Measurements from ENCODE around the gene PPP1R12C. TPM values are rescaled to one million over a fixed set of nuclear protein-coding genes. Genes with fewer than 3 reads are reported as not detected.
A peak's percentile ranks its signal among the peaks of the same experiment; 100 is the strongest.
"Not testable (repeated sequence)": the region's sequence is repeated elsewhere in the genome, so short reads cannot be mapped to it uniquely, and the experiment has no call there.

Gene PPP1R12C
- total and polyA plus RNA-seq, 9 donors, result 21.4 to 152 (median 110) TPM

DNA sequence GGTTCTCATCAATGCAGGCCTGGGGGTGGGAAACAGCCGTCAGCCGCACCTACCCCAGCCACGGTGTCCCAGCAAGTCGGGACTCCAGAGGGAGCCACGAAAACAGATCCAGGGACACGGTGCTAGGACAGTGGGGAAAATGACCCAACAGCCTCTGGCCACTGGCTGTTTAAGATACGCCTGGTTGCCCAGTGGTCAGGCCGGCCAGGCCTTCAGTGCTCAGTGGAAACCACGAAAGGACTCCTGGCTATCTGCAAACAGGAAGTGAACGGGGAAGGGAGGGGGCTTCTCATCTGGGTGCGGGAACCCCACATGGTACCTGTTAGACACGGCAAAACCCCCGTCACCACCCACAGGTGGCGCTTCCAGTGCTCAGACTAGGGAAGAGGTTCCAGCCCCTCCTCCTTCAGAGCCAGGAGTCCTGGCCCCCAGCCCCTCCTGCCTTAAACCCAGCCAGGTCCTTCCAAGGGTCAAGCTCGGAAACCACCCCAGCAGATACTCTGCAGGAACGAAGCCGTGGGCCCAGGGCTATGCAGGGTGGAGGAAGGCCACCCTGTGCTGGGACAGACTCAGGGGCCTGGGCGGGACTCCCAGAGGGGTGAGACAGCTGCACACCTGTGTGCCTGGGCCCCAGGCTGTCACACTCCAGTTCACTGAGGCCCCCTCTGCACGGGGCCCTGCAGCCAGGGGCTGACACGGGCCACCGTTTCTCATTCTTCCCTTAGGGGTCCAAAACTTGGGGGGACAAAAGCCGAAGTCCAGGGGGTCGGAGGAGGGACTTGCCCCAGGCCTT is 4.5 kb downstream of the PPP1R12C start:
- peak overlapping the region; percentile 5 for H3K4me3 ChIP-seq
- H3K4me1 ChIP-seq (ENCODE audit: insufficient read depth), result peaks cover 16% of the 10 kb centered on the region
- H3K9me3 ChIP-seq, result no peaks in the 10 kb centered on the region
- intact Hi-C loops (cut with DNase I), result loop anchor here in 2 of 4 donors (10.0 kb wide), 2 partner anchors 522 to 562 kb away; partner anchors contain the start of gene EPN1 (in 1 of the 2)
- H3K36me3 ChIP-seq, result no peaks in the 10 kb centered on the region
- 59 to 70% (median 69%) methylated on average over 21 to 23 of the region's 23 CpGs for WGBS, 3 donors
- no peak for TF ChIP-seq EP300 (IDR thresholded peaks at IDR 0.05)
- TF ChIP-seq, protein P1, sequence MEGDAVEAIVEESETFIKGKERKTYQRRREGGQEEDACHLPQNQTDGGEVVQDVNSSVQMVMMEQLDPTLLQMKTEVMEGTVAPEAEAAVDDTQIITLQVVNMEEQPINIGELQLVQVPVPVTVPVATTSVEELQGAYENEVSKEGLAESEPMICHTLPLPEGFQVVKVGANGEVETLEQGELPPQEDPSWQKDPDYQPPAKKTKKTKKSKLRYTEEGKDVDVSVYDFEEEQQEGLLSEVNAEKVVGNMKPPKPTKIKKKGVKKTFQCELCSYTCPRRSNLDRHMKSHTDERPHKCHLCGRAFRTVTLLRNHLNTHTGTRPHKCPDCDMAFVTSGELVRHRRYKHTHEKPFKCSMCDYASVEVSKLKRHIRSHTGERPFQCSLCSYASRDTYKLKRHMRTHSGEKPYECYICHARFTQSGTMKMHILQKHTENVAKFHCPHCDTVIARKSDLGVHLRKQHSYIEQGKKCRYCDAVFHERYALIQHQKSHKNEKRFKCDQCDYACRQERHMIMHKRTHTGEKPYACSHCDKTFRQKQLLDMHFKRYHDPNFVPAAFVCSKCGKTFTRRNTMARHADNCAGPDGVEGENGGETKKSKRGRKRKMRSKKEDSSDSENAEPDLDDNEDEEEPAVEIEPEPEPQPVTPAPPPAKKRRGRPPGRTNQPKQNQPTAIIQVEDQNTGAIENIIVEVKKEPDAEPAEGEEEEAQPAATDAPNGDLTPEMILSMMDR (IDR thresholded peaks at IDR 0.05), result no peak
- no peak for TF ChIP-seq POLR2A (IDR thresholded peaks at IDR 0.05)
- no peaks in the 10 kb centered on the region for H3K27me3 ChIP-seq
- peak in 3 of 5 donors; percentile 36 to 61 (median 48) for DNase-seq
- H3K27ac ChIP-seq, result peak overlapping the region; percentile 84 to 87

DNA sequence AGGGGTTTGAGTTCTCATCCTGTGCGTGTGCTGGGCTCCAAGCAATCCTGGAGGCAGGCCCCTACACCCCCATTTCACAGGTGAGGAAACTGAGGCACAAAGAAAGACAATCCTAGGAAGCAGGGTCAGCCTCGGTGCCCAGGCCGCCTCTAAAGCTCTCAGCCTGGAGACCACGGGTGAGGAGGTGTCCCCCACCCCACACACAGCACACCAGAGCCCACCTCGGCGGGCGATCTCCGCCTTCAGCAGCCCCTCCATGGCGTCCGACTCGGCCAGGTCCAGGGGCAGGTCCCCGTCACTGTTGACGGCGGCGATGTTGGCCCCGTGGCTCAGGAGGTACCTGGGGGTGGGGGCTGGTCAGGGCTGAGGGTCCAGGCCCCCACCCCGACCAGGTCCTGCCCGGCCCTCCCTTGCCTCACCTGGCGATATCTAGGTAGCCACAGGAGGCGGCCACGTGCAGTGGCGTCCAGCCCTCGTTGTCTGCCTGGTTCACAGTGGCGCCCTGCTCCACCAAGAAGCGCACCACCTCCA is 5.1 kb downstream of the PPP1R12C start:
- TF ChIP-seq POLR2A (IDR thresholded peaks at IDR 0.05), result no peak
- TF ChIP-seq EP300 (IDR thresholded peaks at IDR 0.05), result no peak
- TF ChIP-seq, protein P1 (IDR thresholded peaks at IDR 0.05), result no peak
- DNase-seq, result peak in 2 of 5 donors; percentile 33 to 51
- Histone ChIP-seq H3K27me3 (no peaks in the 10 kb centered on the region), H3K4me1 (ENCODE audit: insufficient read depth) (peaks cover 16% of the 10 kb centered on the region), H3K27ac (peak overlapping the region; percentile 84 to 87), H3K36me3 (no peaks in the 10 kb centered on the region), H3K4me3 (no peak overlapping the region), H3K9me3 (no peaks in the 10 kb centered on the region)
- 87 to 94% (median 89%) methylated on average over 23 to 25 of the region's 25 CpGs for WGBS, 3 donors
- intact Hi-C loops (cut with DNase I), result loop anchor here in 2 of 4 donors (10.0 kb wide), 2 partner anchors 522 to 562 kb away; partner anchors contain the start of gene EPN1 (in 1 of the 2)

DNA sequence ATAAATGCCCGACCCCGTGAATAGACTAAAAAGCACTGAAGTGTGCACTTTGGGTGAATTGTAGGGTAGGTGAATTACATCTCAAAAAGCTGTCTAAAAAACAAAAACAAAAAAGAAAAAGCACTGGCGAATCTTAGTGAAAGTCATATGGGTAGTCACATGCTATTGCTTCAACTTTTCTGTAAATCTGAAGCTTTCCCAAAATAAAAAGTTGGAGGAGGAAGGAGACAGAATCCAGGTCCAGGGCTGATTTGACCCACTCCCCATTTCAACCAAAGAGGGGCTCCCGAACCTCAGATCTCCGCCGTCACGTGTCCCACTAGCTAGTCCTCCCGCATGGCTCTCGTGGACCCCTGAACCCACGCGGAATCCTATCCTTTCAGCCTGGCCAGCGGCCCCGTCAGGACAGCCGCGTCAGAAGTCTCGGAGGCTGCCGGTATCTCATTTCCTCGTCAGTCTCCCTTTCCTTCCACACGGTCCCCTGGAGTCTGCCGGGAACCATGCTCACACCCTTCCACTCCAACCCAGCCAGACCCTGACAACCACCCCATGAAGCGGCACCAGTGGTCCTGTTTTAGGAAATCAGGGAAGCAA is 6.1 kb downstream of the PPP1R12C start:
- DNase-seq, result no peak
- intact Hi-C loops (cut with DNase I), result loop anchor here in 2 of 4 donors (10.0 kb wide), 2 partner anchors 523 to 563 kb away; partner anchors contain the start of gene EPN1 (in 1 of the 2)
- peak overlapping the region in 1 of 2 donors; percentile 56 for H3K27ac ChIP-seq
- no peak overlapping the region for H3K4me3 ChIP-seq
- peaks cover 16% of the 10 kb centered on the region for H3K4me1 ChIP-seq (ENCODE audit: insufficient read depth)
- H3K27me3 ChIP-seq, result no peaks in the 10 kb centered on the region
- H3K9me3 ChIP-seq, result no peaks in the 10 kb centered on the region
- H3K36me3 ChIP-seq, result no peaks in the 10 kb centered on the region
- WGBS, 3 donors, result 58 to 74% (median 66%) methylated on average over 21 of the region's 21 CpGs
- no peak for TF ChIP-seq POLR2A (IDR thresholded peaks at IDR 0.05)
- TF ChIP-seq EP300 (IDR thresholded peaks at IDR 0.05), result no peak
- TF ChIP-seq, protein P1 (IDR thresholded peaks at IDR 0.05), result no peak

DNA sequence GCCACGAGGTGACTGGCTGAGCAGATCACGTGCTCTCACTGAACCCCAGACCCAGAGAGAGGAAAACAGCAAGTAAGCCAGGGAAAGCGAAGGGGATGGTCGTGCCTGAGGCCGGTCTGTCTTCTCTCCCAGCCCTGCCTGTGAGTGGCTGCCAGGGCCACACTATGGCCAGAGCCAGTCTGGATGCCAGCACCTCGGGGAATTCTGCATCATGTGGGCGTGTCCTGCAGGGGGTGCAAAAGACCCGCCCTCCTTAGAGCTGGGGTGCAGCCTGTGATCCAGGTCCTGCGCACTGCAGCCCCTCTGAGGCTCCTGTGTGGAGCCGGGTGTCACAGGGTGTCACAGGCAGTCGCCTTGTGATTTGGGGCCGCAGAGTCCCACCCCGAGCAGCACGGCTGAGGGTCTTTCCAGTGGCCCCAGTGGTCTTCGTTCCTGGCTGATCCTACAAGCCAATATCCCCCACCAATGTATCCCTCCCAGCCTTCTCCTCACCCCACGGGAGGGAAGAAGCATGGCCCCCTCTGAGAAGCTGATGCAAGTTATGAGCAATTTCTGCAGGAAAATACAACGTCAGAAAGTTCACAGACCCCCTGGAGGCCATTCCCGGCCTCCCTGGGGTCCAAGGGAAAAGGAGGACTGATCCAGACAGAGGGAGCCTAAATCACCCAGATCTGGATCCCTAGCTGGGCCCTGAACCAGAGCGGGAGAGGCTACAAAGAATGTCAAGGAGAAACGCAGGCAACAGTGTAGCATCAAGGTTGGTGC is 7.7 kb downstream of the PPP1R12C start:
- no peaks in the 10 kb centered on the region for H3K9me3 ChIP-seq
- H3K36me3 ChIP-seq, result no peaks in the 10 kb centered on the region
- no peaks in the 10 kb centered on the region for H3K27me3 ChIP-seq
- WGBS, 3 donors, result 81 to 82% (median 81%) methylated on average over 20 of the region's 20 CpGs
- no peak overlapping the region for H3K27ac ChIP-seq
- no peak for DNase-seq
- peaks cover 12% of the 10 kb centered on the region for H3K4me1 ChIP-seq (ENCODE audit: insufficient read depth)
- intact Hi-C loops (cut with DNase I), result loop anchor here in 2 of 4 donors (10.0 kb wide), 2 partner anchors 525 to 565 kb away; partner anchors contain the start of gene EPN1 (in 1 of the 2)
- H3K4me3 ChIP-seq, result no peak overlapping the region
- TF ChIP-seq EP300 (IDR thresholded peaks at IDR 0.05) (no peak), POLR2A (IDR thresholded peaks at IDR 0.05) (no peak)
- TF ChIP-seq, protein P1 (IDR thresholded peaks at IDR 0.05), result no peak

DNA sequence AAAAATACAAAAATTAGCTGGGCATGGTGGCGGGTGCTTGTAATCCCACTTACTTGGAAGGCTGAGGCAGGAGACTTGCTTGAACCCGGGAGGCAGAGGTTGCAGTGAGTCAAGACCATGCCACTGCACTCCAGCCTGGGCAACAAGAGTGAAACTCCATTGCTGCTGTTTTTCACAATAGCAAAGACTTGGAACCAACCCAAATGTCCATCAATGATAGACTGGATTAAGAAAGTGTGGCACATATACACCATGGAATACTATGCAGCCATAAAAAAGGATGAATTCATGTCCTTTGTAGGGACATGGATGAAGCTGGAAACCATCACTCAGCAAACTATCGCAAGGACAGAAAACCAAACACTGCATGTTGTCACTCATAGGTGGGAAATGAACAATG is 10.2 kb downstream of the PPP1R12C start:
- H3K36me3 ChIP-seq; H3K4me3 ChIP-seq; H3K9me3 ChIP-seq; DNase-seq; H3K4me1 ChIP-seq (ENCODE audit: insufficient read depth); H3K27me3 ChIP-seq; intact Hi-C loops (cut with DNase I); H3K27ac ChIP-seq: not testable (repeated sequence)
- WGBS, 3 donors, result 98 to 99% (median 98%) methylated on average over 3 of the region's 3 CpGs
